ENCODE data around the gene SGMS2.
"Not testable (repeated sequence)": the region's sequence is repeated elsewhere in the genome, so short reads cannot be mapped to it uniquely, and the experiment has no call there.

Gene SGMS2

GRCh38 chr4:107870916-107871786 lies 46.4 kb downstream of the SGMS2 start:
- DNase-seq, result no peak

- DNase-seq, result no peak
These were observed 49.3 kb downstream of the SGMS2 start for GRCh38 chr4:107874024-107874423.

GRCh38 chr4:107876099-107876498 lies 51.4 kb downstream of the SGMS2 start:
- no peak for DNase-seq

- no peak for DNase-seq
These were observed 52.6 kb downstream of the SGMS2 start for GRCh38 chr4:107877361-107877760.

GRCh38 chr4:107885865-107886264 lies 61.1 kb downstream of the SGMS2 start:
- no peak for DNase-seq

GRCh38 chr4:107888237-107888636 lies 63.5 kb downstream of the SGMS2 start:
- no peak for DNase-seq

- DNase-seq, result no peak
These were observed 66.0 kb downstream of the SGMS2 start for GRCh38 chr4:107890779-107891178.

- no peak for DNase-seq
These were observed 66.6 kb downstream of the SGMS2 start for GRCh38 chr4:107891299-107891698.

GRCh38 chr4:107893171-107894137 lies 68.7 kb downstream of the SGMS2 start:
- DNase-seq, result no peak

- no peak for DNase-seq
These were observed 69.4 kb downstream of the SGMS2 start for GRCh38 chr4:107894138-107894603.

- DNase-seq, result no peak
These were observed 71.5 kb downstream of the SGMS2 start for GRCh38 chr4:107896158-107896645.

- no peak for DNase-seq
These were observed 71.9 kb downstream of the SGMS2 start for GRCh38 chr4:107896646-107897045.

- DNase-seq, result no peak
These were observed 73.1 kb downstream of the SGMS2 start for GRCh38 chr4:107897823-107898222.

GRCh38 chr4:107900067-107900466 lies 75.3 kb downstream of the SGMS2 start:
- no peak for DNase-seq

GRCh38 chr4:107900508-107900907 lies 75.8 kb downstream of the SGMS2 start:
- DNase-seq, result no peak

GRCh38 chr4:107901213-107901934 lies 76.6 kb downstream of the SGMS2 start:
- DNase-seq, result no peak

GRCh38 chr4:107902715-107903114 lies 78.0 kb downstream of the SGMS2 start:
- DNase-seq, result no peak

GRCh38 chr4:107905082-107905481 lies 80.3 kb downstream of the SGMS2 start:
- DNase-seq, result not testable (repeated sequence)

- no peak for DNase-seq
These were observed 81.8 kb downstream of the SGMS2 start for GRCh38 chr4:107906458-107907100.

GRCh38 chr4:107908377-107908776 lies 83.6 kb downstream of the SGMS2 start:
- DNase-seq, result no peak

- DNase-seq, result no peak
These were observed 88.7 kb downstream of the SGMS2 start for GRCh38 chr4:107913283-107913899.

- DNase-seq, result no peak
These were observed 90.5 kb downstream of the SGMS2 start for GRCh38 chr4:107915220-107915619.
